ENCODE data around the gene TSPEAR.

- TF ChIP-seq CTCF (IDR thresholded peaks at IDR 0.05) (no peak), RFX5 (IDR thresholded peaks at IDR 0.05; ENCODE audit: low read length) (no peak), RAD21 (IDR thresholded peaks at IDR 0.05; ENCODE audit: low read length) (no peak), ZBTB33 (IDR thresholded peaks at IDR 0.05; ENCODE audit: borderline replicate concordance, low read depth) (no peak)
Observed at GRCh38 chr21:44614161-44614631, 97.2 kb downstream of the TSPEAR start.

Data from SK-N-SH (cell line).